ENCODE data around the gene VWA3B.
"Not testable (repeated sequence)": the region's sequence is repeated elsewhere in the genome, so short reads cannot be mapped to it uniquely, and the experiment has no call there.

- not testable (repeated sequence) for TF ChIP-seq CTCF (IDR thresholded peaks at IDR 0.05; ENCODE audit: low read length); EZH2 (optimal IDR thresholded peaks at IDR 0.05; ENCODE audit: low read depth, low read length); EZH2phosphoT487 (IDR thresholded peaks at IDR 0.05; ENCODE audit: low read length)
Measured at GRCh38 chr2:98307131-98307696, 220.2 kb downstream of the VWA3B start.

All from MM.1S (cell line).